ENCODE results near the gene CEMP1.

The CEMP1 gene

GRCh38 chr16:2483939-2484897, 47.0 kb downstream of the CEMP1 start:
- no peak for DNase-seq

DNA sequence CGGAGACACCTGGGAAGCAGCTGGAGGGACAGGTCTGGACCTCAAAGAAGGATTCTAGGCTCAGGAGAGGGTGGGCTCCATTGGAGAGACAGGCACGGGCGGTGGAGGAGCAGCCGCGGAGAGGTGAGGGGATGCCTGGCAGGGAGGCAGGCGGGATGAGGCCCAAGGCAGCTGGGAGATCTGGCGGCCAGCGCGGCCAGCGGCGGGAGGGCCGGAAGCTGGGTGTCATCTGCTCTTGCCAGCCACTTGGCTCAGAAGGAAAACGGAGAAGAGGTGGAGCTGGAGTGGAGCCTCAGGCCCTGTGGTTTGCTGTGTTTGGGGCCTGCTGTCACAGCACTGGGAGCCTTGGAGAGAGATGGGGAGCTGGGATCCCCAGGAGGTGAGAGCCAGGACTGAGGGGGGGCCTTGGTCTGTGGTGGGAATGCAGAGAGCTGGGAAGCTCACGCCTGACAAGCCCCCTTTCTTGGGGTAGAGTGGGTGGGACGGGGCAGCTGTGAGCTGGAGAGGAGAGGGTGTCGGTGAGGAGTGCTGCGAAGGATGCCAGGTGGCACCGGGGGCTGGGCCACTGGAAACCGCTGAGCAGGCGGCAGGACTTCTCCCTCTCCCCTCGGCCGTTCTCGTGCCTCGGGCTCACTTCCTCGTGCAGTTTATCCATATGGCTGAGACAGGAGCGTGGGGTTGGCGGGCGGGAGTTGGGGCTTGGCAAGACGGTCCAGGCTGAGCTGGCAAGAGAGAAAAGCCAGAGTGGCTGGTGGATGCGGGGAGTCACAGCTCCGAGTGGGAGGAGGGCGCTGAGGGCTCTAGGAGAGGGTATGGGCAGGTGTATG, 48.3 kb downstream of the CEMP1 start:
- DNase-seq, result peak; percentile 90

GRCh38 chr16:2482249-2482648, 49.0 kb downstream of the CEMP1 start:
- DNase-seq, result no peak

GRCh38 chr16:2481676-2482075, 49.5 kb downstream of the CEMP1 start:
- DNase-seq, result peak; percentile 22

GRCh38 chr16:2480948-2481347, 50.3 kb downstream of the CEMP1 start:
- DNase-seq, result no peak

All from NCI-H1092 treated with DMSO at 0.1 percent for 48 hours (cell line).